HCT116 (cell line): ENCODE results near the gene ZNF134. TPM values are rescaled to one million over a fixed set of nuclear protein-coding genes. Genes with fewer than 3 reads are reported as not detected.

Source experiments
- ATAC-seq: fragments of 200-7000 bp; cut with Tn5 transposase; 2 replicates; pipeline ENCODE4 v1.9.1; 2020; ENCODE audit warnings: mild to moderate bottlenecking, moderate library complexity
- BruUV-seq: library from RNA; stranded (reverse); fragments of 400-500 nt; replicated peaks from 2 replicates; lab custom pipeline; 2021; lab: Mats Ljungman, UMichigan
- CTCF ChIA-PET: fragments of 300-600 bp; sonication (Branson Sonifier 250); formaldehyde crosslinking; loops from one replicate; lab custom pipeline; 2021; ENCODE audit warnings: antibody characterized with exemption; lab: Charles Lee
- POLR2A ChIA-PET: fragments of 300-600, 350-600 bp; sonication (Branson Sonifier 250); formaldehyde crosslinking; loops from one replicate; lab custom pipeline; 2021; ENCODE audit warnings: antibody characterized with exemption; lab: Charles Lee
- RAD21 ChIA-PET, 2 experiments: fragments of 300-600 bp; sonication (Branson Sonifier 250); formaldehyde crosslinking; loops; one replicate each; lab custom pipeline; 2023; ENCODE audit warnings: low total read pairs in 2 of 2; ENCODE audit not compliant: uncharacterized antibody in 2 of 2, unreplicated experiment in 2 of 2, low non-redundant PET in 1 of 2; lab: Charles Lee
- DNase-seq: peaks from one replicate; pipeline ENCODE4 v3.0.0-alpha.2; 2010; ENCODE audit warnings: low read depth, low spot score
- H2AFZ ChIP-seq: fragments of 200-600 bp; shearing (Covaris generic), sonication (generic); 2 replicates; pipeline ENCODE4 v1.6.1; 2017; ENCODE audit warnings: low read depth, mixed run types, mixed read lengths, antibody characterized with exemption, low read length; ENCODE audit not compliant: poor library complexity, severe bottlenecking
- H3K27ac ChIP-seq: 2 replicates; pipeline ENCODE4 v1.5.1; 2012; ENCODE audit warnings: low read depth, low read length
- H3K27me3 ChIP-seq: fragments of 200-600 bp; sonication (generic); 2 replicates; pipeline ENCODE4 v1.6.1; 2016; ENCODE audit warnings: mixed run types, low read length, mixed read lengths; ENCODE audit not compliant: insufficient read depth
- H3K36me3 ChIP-seq, 2 experiments: fragments of 200-500 bp in 1 of 2; fragments of 200-600 bp in 1 of 2; sonication (Bioruptor generic) in 1 of 2; sonication (generic) in 1 of 2; 2 replicates each; pipeline versions ENCODE4 v1.5.1 to v1.6.1; 2014 to 2016; ENCODE audit warnings: low read length in 2 of 2, inconsistent platforms in 1 of 2, mixed read lengths in 1 of 2, mixed run types in 1 of 2; ENCODE audit not compliant: insufficient read depth in 2 of 2, control insufficient read depth in 1 of 2
- H3K4me1 ChIP-seq, 2 experiments: fragments of 200-600 bp in 1 of 2; sonication (generic) in 1 of 2; 2 replicates each; pipeline versions ENCODE4 v1.5.1 to v1.6.1; 2012 to 2017; ENCODE audit warnings: low read length in 2 of 2, inconsistent platforms in 1 of 2, mild to moderate bottlenecking in 1 of 2, mixed read lengths in 1 of 2, mixed run types in 1 of 2, moderate library complexity in 1 of 2; ENCODE audit not compliant: insufficient read depth in 2 of 2, control insufficient read depth in 1 of 2
- H3K4me2 ChIP-seq: fragments of 200-600 bp; sonication (generic); 2 replicates; pipeline ENCODE4 v1.6.1; 2017; ENCODE audit warnings: mixed run types, low read length, mixed read lengths
- H3K4me3 ChIP-seq, 2 experiments: fragments of 200-600 bp in 1 of 2; sonication (generic) in 1 of 2; replicated peaks in 1 of 2; 2 replicates each; pipeline ENCODE4 v1.5.1; 2011 to 2016; ENCODE audit warnings: low read length in 2 of 2, control low read depth in 1 of 2, low read depth in 1 of 2, mild to moderate bottlenecking in 1 of 2, mixed read lengths in 1 of 2, mixed run types in 1 of 2
- H3K79me2 ChIP-seq: fragments of 200-600 bp; sonication (generic); 2 replicates; pipeline ENCODE4 v1.6.1; 2017; ENCODE audit warnings: mild to moderate bottlenecking, mixed run types, low read length, moderate library complexity, mixed read lengths; ENCODE audit not compliant: insufficient read depth
- H3K9ac ChIP-seq: fragments of 200-600 bp; sonication (generic); 2 replicates; pipeline ENCODE4 v1.6.1; 2016; ENCODE audit warnings: low read length, mixed read lengths
- H3K9me2 ChIP-seq: fragments of 200-600 bp; sonication (generic), shearing (Covaris generic); 2 replicates; pipeline ENCODE4 v1.6.1; 2017; ENCODE audit warnings: mixed run types, mild to moderate bottlenecking, moderate library complexity; ENCODE audit not compliant: insufficient read depth
- H3K9me3 ChIP-seq, 2 experiments: fragments of 200-500 bp in 1 of 2; fragments of 200-600 bp in 1 of 2; sonication (Bioruptor generic) in 1 of 2; sonication (generic) in 1 of 2; 2 replicates each; pipeline ENCODE4 v1.6.1; 2014 to 2017; ENCODE audit warnings: low read length in 2 of 2, mixed read lengths in 2 of 2, inconsistent platforms in 1 of 2, low read depth in 1 of 2, mild to moderate bottlenecking in 1 of 2, mixed run types in 1 of 2, moderate library complexity in 1 of 2; ENCODE audit not compliant: control insufficient read depth in 1 of 2, insufficient read depth in 1 of 2
- H4K20me1 ChIP-seq: fragments of 200-600 bp; sonication (generic), shearing (Covaris generic); 2 replicates; pipeline ENCODE4 v1.6.1; 2017; ENCODE audit warnings: mixed run types, mild to moderate bottlenecking, moderate library complexity; ENCODE audit not compliant: insufficient read depth
- ELF1 ChIP-seq: IDR thresholded peaks from 2 replicates; pipeline ENCODE4 v1.6.1; 2012; ENCODE audit warnings: low read depth, borderline replicate concordance
- JUND ChIP-seq: IDR thresholded peaks from 2 replicates; pipeline ENCODE4 v1.6.1; 2012
- POLR2A ChIP-seq: IDR thresholded peaks from 2 replicates; pipeline ENCODE4 v1.7.0; 2011; ENCODE audit warnings: borderline replicate concordance; ENCODE audit not compliant: insufficient read depth, insufficient read length; ENCODE audit errors: extremely low read depth
- REST ChIP-seq: IDR thresholded peaks from 2 replicates; pipeline ENCODE4 v1.6.1; 2012; ENCODE audit warnings: low read depth
- SRF ChIP-seq: IDR thresholded peaks from 2 replicates; pipeline ENCODE4 v1.6.1; 2012; ENCODE audit warnings: low read depth
- ZBTB33 ChIP-seq: IDR thresholded peaks from 2 replicates; pipeline ENCODE4 v1.6.1; 2011; ENCODE audit warnings: mild to moderate bottlenecking, low read length, moderate library complexity; ENCODE audit not compliant: insufficient replicate concordance; ENCODE audit errors: extremely low read depth
- ZFX ChIP-seq: fragments of 450-650 bp; IDR thresholded peaks from 2 replicates; pipeline ENCODE4 v1.6.1; 2017
- intact Hi-C: fragments of 100-400 bp; cut with micrococcal nuclease; formaldehyde crosslinking; loops from 2 replicates; pipeline ENCODE4 v1.10.0; 2022
- total RNA-seq: library from RNA; stranded (reverse); gene quantifications from one replicate; pipeline ENCODE4 v1.2.1, GENCODE V29; 2021; ENCODE audit not compliant: unreplicated experiment

ZNF134 gene
- total RNA-seq, 1 experiment from 2014 or later: 8.4 TPM

- TF ChIP-seq ZFX (no peak), ZBTB33 (no peak), ELF1 (no peak), JUND (no peak)
These were observed 54.6 kb downstream of the ZNF134 start, which contains the start of gene ZSCAN4 (continued) for GRCh38 chr19:57668635-57669034.

GRCh38 chr19:57671124-57671895 is 57.3 kb downstream of the ZNF134 start:
- POLR2A ChIA-PET: no interaction called here
- peaks cover 0 to 4% of the 10 kb centered on the region in 2 experiments; a peak in 1 of 4 replicates for H3K9me3 ChIP-seq
- TF ChIP-seq REST (no peak), POLR2A (no peak), SRF (no peak)
- BruUV-seq: no TSS peak
- ATAC-seq (no peak), DNase-seq (no peak)
- no peak overlapping the region for H3K9ac ChIP-seq
- CTCF ChIA-PET: no interaction called here
- intact Hi-C loops: no loop called here
- no peak overlapping the region for H3K27ac ChIP-seq
- no peak overlapping the region for H3K4me3 ChIP-seq
- no peaks in the 10 kb centered on the region for H3K36me3 ChIP-seq
- no peak overlapping the region for H3K4me2 ChIP-seq
- H2AFZ ChIP-seq: no peak overlapping the region
- RAD21 ChIA-PET: no interaction called here
- H3K27me3 ChIP-seq: no peaks in the 10 kb centered on the region
- H4K20me1 ChIP-seq: no peaks in the 10 kb centered on the region
- no peaks in the 10 kb centered on the region for H3K9me2 ChIP-seq
- no peaks in the 10 kb centered on the region for H3K4me1 ChIP-seq
- no peaks in the 10 kb centered on the region for H3K79me2 ChIP-seq
